Spleen (tissue), 7 donors: ENCODE measurements around the gene PCID2.

Experiments used
- POLR2A ChIP-seq, 3 donors: fragments of 450-650 bp; IDR thresholded peaks; one replicate each; pipeline ENCODE4 v1.5.1; 2017; ENCODE audit warnings: antibody characterized with exemption in 3 of 3, mild to moderate bottlenecking in 1 of 3
- POLR2AphosphoS5 ChIP-seq, 3 donors: sonication (generic); formaldehyde crosslinking; IDR thresholded peaks; one replicate each; pipeline ENCODE4 v1.5.1; 2017; ENCODE audit warnings: antibody characterized with exemption in 3 of 3
- TF ChIP-seq, protein P1 (sequence below), 11 experiments: fragments of 200-600 bp in 7 of 11; fragments of 450-650 bp in 4 of 11; sonication (generic) in 4 of 11; IDR thresholded peaks in 8 of 11; conservative IDR thresholded peaks in 3 of 11; 1 replicate in 7 of 11; 2 replicates in 4 of 11; pipeline versions ENCODE4 v1.4.0 to v1.8.0; 2016 to 2021; ENCODE audit warnings: antibody characterized with exemption in 11 of 11, inconsistent platforms in 4 of 11, mild to moderate bottlenecking in 1 of 11
- donor health status: DM: no; HTN: no; CAD: no; lungs with moderate emphysema.
- donor health status: DM: no; HTN: no; CAD: no.
- donor health status: DM: no; HTN: no; CAD: no.

- TF ChIP-seq, protein P1, sequence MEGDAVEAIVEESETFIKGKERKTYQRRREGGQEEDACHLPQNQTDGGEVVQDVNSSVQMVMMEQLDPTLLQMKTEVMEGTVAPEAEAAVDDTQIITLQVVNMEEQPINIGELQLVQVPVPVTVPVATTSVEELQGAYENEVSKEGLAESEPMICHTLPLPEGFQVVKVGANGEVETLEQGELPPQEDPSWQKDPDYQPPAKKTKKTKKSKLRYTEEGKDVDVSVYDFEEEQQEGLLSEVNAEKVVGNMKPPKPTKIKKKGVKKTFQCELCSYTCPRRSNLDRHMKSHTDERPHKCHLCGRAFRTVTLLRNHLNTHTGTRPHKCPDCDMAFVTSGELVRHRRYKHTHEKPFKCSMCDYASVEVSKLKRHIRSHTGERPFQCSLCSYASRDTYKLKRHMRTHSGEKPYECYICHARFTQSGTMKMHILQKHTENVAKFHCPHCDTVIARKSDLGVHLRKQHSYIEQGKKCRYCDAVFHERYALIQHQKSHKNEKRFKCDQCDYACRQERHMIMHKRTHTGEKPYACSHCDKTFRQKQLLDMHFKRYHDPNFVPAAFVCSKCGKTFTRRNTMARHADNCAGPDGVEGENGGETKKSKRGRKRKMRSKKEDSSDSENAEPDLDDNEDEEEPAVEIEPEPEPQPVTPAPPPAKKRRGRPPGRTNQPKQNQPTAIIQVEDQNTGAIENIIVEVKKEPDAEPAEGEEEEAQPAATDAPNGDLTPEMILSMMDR (IDR thresholded peaks at IDR 0.05 in 8 of 11, conservative IDR thresholded peaks at IDR 0.05 in 3 of 11) = no peak
- TF ChIP-seq POLR2A (IDR thresholded peaks at IDR 0.05) = no peak
- TF ChIP-seq POLR2AphosphoS5 (IDR thresholded peaks at IDR 0.05) = no peak
Observed at GRCh38 chr13:113141601-113141970, 66.9 kb downstream of the PCID2 start.
